Endothelial cell of umbilical vein (primary cell): ENCODE data around the gene HSPG2. TPM values are rescaled to one million over a fixed set of nuclear protein-coding genes. Genes with fewer than 3 reads are reported as not detected.

Experiments
- BruUV-seq: library from RNA; stranded (reverse); fragments of 400-500 nt; replicated peaks from 2 replicates; lab custom pipeline; 2021; lab: Mats Ljungman, UMichigan
- CTCF ChIA-PET: fragments of 300-600, 350-600 bp; sonication (Branson Sonifier 250); formaldehyde crosslinking; loops from one replicate; lab custom pipeline; 2021; ENCODE audit warnings: antibody characterized with exemption, inconsistent platforms; lab: Charles Lee
- POLR2A ChIA-PET: fragments of 300-600, 350-600 bp; sonication (Branson Sonifier 250); formaldehyde crosslinking; loops from one replicate; lab custom pipeline; 2021; ENCODE audit warnings: antibody characterized with exemption, inconsistent platforms; lab: Charles Lee
- DNase-seq: peaks from one replicate; pipeline ENCODE4 v3.0.0-alpha.2; 2011; ENCODE audit warnings: low read depth, low spot score
- FAIRE-seq: peaks from 2 replicates; lab custom pipeline; 2011; peaks lifted over from hg19 to GRCh38; lab: Jason Lieb, UNC
- H2AFZ ChIP-seq: 2 replicates; pipeline ENCODE4 v1.6.0; 2012; ENCODE audit warnings: low read depth, low read length, control low read depth, inconsistent platforms
- H3K27ac ChIP-seq: 2 replicates; pipeline ENCODE4 v1.5.1; 2011; ENCODE audit warnings: low read depth, mild to moderate bottlenecking, control low read depth, low read length, moderate library complexity; ENCODE audit not compliant: insufficient read depth
- H3K27me3 ChIP-seq, 2 experiments: 2 replicates each; pipeline versions ENCODE4 v1.6.0 to v1.6.1; 2011; ENCODE audit warnings: low read length in 2 of 2, mixed read lengths in 1 of 2; ENCODE audit not compliant: control insufficient read depth in 2 of 2, insufficient read depth in 2 of 2
- H3K36me3 ChIP-seq, 2 experiments: 2 replicates in 1 of 2; 3 replicates in 1 of 2; pipeline ENCODE4 v1.5.1; 2011; ENCODE audit warnings: low read length in 2 of 2, mild to moderate bottlenecking in 1 of 2, moderate library complexity in 1 of 2; ENCODE audit not compliant: control insufficient read depth in 2 of 2, insufficient read depth in 2 of 2; ENCODE audit errors: extremely low read depth in 1 of 2
- H3K4me1 ChIP-seq: 3 replicates; pipeline ENCODE4 v1.5.1; 2011; ENCODE audit warnings: mild to moderate bottlenecking, low read length; ENCODE audit not compliant: control insufficient read depth, insufficient read depth; ENCODE audit errors: extremely low read depth
- H3K4me2 ChIP-seq: 2 replicates; pipeline ENCODE4 v1.6.1; 2011; ENCODE audit warnings: low read length, control low read depth, mixed read lengths; ENCODE audit not compliant: insufficient read depth
- H3K4me3 ChIP-seq, 3 experiments: fragments of 200-600 bp in 1 of 3; sonication (generic), shearing (Covaris generic) in 1 of 3; replicated peaks in 1 of 3; 2 replicates each; pipeline ENCODE4 v1.5.1; 2011 to 2016; ENCODE audit warnings: control low read depth in 3 of 3, low read length in 3 of 3, mild to moderate bottlenecking in 2 of 3, inconsistent platforms in 1 of 3, low read depth in 1 of 3, moderate library complexity in 1 of 3; ENCODE audit not compliant: insufficient read depth in 1 of 3
- H3K79me2 ChIP-seq: 2 replicates; pipeline ENCODE4 v1.6.0; 2012; ENCODE audit warnings: low read length, inconsistent platforms; ENCODE audit not compliant: control insufficient read depth, insufficient read depth
- H3K9ac ChIP-seq: replicated peaks from 2 replicates; pipeline ENCODE3; 2011; ENCODE audit warnings: low read length, control low read depth; ENCODE audit not compliant: insufficient read depth; ENCODE audit errors: extremely low read depth
- H3K9me1 ChIP-seq: replicated peaks from 3 replicates; pipeline ENCODE4 v1.6.0; 2011; ENCODE audit warnings: mild to moderate bottlenecking, low read length; ENCODE audit not compliant: control insufficient read depth, insufficient read depth; ENCODE audit errors: extremely low read depth
- H3K9me3 ChIP-seq: replicated peaks from 2 replicates; pipeline ENCODE4 v1.5.1; 2012; ENCODE audit warnings: low read length, inconsistent platforms; ENCODE audit not compliant: control insufficient read depth, insufficient read depth
- H4K20me1 ChIP-seq: replicated peaks from 2 replicates; pipeline ENCODE3; 2011; ENCODE audit warnings: mild to moderate bottlenecking, low read length; ENCODE audit not compliant: control insufficient read depth, insufficient read depth; ENCODE audit errors: extremely low read depth
- FOS ChIP-seq: IDR thresholded peaks from 2 replicates; pipeline ENCODE4 v1.6.1; 2011; ENCODE audit warnings: mild to moderate bottlenecking, low read length, moderate library complexity, borderline replicate concordance; ENCODE audit not compliant: insufficient read depth
- GATA2 ChIP-seq: IDR thresholded peaks from 2 replicates; pipeline ENCODE4 v1.7.0; 2011; ENCODE audit warnings: low read depth, mild to moderate bottlenecking, moderate library complexity, mixed read lengths, low read length; ENCODE audit not compliant: insufficient read length, insufficient read depth
- JUN ChIP-seq: IDR thresholded peaks from 2 replicates; pipeline ENCODE4 v1.6.1; 2011; ENCODE audit warnings: borderline replicate concordance, low read depth; ENCODE audit not compliant: insufficient read length, insufficient read depth
- MAX ChIP-seq: IDR thresholded peaks from 2 replicates; pipeline ENCODE4 v1.6.1; 2011; ENCODE audit not compliant: insufficient read depth, insufficient read length
- MYC ChIP-seq: IDR thresholded peaks from one replicate; pipeline ENCODE4 v1.6.1; 2011; ENCODE audit warnings: mild to moderate bottlenecking, low read depth, low read length
- POLR2A ChIP-seq: IDR thresholded peaks from 2 replicates; pipeline ENCODE4 v1.6.1; 2012; ENCODE audit warnings: low read depth, mild to moderate bottlenecking, control low read depth, low read length
- POLR2AphosphoS5 ChIP-seq: IDR thresholded peaks from 2 replicates; pipeline ENCODE4 v1.6.1; 2012; ENCODE audit warnings: low read depth, mild to moderate bottlenecking, control low read depth, low read length, moderate library complexity; ENCODE audit not compliant: insufficient read depth
- dilution Hi-C: fragments of 300-500 bp; cut with MboI; formaldehyde crosslinking; loops from one replicate; pipeline ENCODE4 v1.15.0; 2019; ENCODE audit warnings: low sequenced_read_pairs; ENCODE audit not compliant: extremely low pct_ligation_motif_present
- intact Hi-C: fragments of 100-400 bp; cut with micrococcal nuclease; formaldehyde crosslinking; loops from one replicate; pipeline ENCODE4 v1.10.0; 2022
- polyA plus RNA-seq, 4 experiments: library from polyadenylated mRNA; depleted of rRNA in 3 of 4; stranded (reverse) in 3 of 4; unstranded in 1 of 4; fragments of >200 nt; gene quantifications; 2 replicates each; pipeline versions ENCODE4 v1.2.1 to v1.2.3, GENCODE V29; 2011 to 2012; ENCODE audit warnings: missing spikeins in 1 of 4
- total RNA-seq: library from RNA; stranded (reverse); gene quantifications from 2 replicates; pipeline ENCODE4 v1.2.3, GENCODE V29; 2021
- TF ChIP-seq, protein P1 (sequence below), 2 donors: IDR thresholded peaks; 1 replicate in 1 of 2; 2 replicates in 1 of 2; pipeline ENCODE4 v1.5.1; 2011; ENCODE audit warnings: low read length in 2 of 2, mild to moderate bottlenecking in 2 of 2, moderate library complexity in 2 of 2, control low read depth in 1 of 2, inconsistent platforms in 1 of 2, low read depth in 1 of 2; ENCODE audit not compliant: insufficient read depth in 1 of 2; ENCODE audit errors: extremely low read depth in 1 of 2

HSPG2 gene
- total and polyA plus RNA-seq, 2 donors (not counting 3 experiments of a cell fraction or from before 2014, with no cell fraction given), result 734 to 3,499 TPM

- dilution Hi-C loops, result no loop called here
- no peak for FAIRE-seq
- CTCF ChIA-PET, result no interaction called here
Observed at GRCh38 chr1:21836010-21836409, 101.1 kb downstream of the HSPG2 start.

More at GRCh38 chr1:21836010-21836409, 101.1 kb downstream of the HSPG2 start:
- POLR2A ChIA-PET, result no interaction called here
- Histone ChIP-seq H4K20me1 (no peaks in the 10 kb centered on the region), H3K27ac (no peak overlapping the region), H3K4me1 (no peaks in the 10 kb centered on the region), H3K79me2 (peaks cover 25% of the 10 kb centered on the region), H3K27me3 (no peaks in the 10 kb centered on the region), H3K4me2 (no peak overlapping the region), H3K9me1 (no peaks in the 10 kb centered on the region), H3K9ac (no peak overlapping the region), H3K4me3 (no peak overlapping the region), H3K36me3 (peaks cover 73 to 87% of the 10 kb centered on the region in 2 experiments), H2AFZ (no peak overlapping the region), H3K9me3 (no peaks in the 10 kb centered on the region)
- intact Hi-C loops, result no loop called here
- no peak for TF ChIP-seq MAX
- no peak for TF ChIP-seq MYC
- TF ChIP-seq POLR2AphosphoS5, result peak; percentile 32
- no peak for TF ChIP-seq GATA2
- TF ChIP-seq FOS, result no peak
- TF ChIP-seq, protein P1, sequence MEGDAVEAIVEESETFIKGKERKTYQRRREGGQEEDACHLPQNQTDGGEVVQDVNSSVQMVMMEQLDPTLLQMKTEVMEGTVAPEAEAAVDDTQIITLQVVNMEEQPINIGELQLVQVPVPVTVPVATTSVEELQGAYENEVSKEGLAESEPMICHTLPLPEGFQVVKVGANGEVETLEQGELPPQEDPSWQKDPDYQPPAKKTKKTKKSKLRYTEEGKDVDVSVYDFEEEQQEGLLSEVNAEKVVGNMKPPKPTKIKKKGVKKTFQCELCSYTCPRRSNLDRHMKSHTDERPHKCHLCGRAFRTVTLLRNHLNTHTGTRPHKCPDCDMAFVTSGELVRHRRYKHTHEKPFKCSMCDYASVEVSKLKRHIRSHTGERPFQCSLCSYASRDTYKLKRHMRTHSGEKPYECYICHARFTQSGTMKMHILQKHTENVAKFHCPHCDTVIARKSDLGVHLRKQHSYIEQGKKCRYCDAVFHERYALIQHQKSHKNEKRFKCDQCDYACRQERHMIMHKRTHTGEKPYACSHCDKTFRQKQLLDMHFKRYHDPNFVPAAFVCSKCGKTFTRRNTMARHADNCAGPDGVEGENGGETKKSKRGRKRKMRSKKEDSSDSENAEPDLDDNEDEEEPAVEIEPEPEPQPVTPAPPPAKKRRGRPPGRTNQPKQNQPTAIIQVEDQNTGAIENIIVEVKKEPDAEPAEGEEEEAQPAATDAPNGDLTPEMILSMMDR (IDR thresholded peaks at IDR 0.05; ENCODE audit: extremely low read depth in 1 of 2, insufficient read depth in 1 of 2, low read depth in 1 of 2, low read length in 2 of 2), result no peak
- TF ChIP-seq JUN, result no peak
- TF ChIP-seq POLR2A, result no peak
- BruUV-seq, result no TSS peak
- DNase-seq, result no peak
